Measurements from ENCODE around the gene NKX1-1.

The NKX1-1 gene

DNA sequence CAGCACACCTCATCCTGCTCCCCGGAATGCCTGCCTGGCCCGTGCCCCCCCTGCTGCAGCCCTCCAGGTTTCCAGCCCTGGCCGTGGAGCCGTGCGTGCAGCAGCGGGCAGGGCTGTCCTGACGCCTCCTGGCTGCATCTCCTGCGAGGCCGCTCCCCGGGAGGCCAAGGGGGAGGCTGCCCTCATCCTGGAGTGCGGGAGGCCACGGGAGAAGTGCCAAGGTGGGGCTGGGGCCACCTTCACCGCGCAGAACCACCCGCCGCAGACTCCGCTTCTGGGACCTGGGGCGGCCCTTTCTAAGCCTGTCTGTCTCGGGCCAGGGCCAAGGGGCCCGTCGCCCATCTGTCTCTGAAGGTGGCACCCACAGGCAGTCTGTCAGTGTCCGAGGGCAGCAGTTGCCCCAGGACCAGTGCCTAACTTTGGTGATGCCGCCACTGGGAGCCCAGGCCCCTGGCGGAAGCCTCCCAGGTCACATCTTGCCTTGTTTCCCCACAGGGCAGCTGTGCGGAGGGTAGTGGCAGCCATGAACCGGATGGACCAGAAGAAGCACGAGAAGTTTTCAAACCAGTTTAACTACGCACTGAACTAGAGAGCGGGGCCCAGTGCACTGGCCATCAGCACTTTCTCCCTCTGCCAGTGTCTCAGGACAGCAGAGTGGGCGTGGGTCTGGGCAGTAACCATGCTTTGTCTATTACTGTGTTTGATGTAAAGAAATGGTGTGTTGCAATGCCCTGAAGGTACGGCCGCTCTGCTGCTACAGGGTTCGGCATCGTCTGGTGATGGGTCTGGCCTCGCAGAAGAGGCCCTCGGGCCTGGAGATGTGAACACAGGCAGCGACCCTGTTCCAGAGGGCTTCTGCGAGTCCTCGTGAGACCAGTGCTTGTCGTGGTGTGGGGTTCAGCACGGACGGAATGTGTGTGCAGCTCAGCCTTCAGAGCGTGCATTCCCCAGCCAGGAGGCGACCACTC lies 20.6 kb downstream of the NKX1-1 start:
- DNase-seq (ENCODE audit: low spot score) = no peak

DNA sequence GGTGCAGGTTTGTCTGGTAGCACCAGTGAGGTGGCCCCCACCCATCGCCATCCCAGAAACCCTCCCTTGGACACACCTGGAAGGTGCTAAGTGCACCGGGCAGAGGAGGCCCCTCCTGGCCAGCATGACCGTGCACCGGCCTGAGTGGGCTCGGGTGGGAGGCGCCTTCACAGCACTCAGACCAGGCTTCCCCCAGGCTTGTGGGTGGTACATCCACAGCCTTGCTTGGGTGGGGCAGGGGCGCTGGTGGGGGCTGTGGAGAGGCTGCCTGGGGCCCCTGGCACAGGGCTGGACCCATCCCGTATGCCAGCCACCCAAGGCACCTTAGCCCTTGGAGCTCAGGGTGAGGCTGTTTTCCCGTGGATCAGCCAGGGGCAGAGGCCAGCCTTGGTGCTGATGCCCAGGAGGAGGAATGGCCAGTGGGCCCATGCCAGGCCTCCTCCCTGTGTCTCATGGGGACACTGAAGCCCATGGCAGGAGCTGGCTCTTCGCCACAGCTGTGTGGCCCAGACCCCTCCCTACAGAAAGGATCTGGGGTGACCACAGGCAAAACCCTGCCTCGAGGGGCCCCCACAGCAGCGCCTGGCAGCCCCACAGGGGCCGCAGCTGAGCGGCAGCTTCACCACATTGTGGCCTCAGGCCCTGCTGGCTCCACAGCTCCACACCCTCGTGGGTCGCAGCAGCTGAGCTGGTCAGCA lies 21.4 kb downstream of the NKX1-1 start:
- DNase-seq (ENCODE audit: low spot score) = no peak

GRCh38 chr4:1383728-1384591 lies 22.3 kb downstream of the NKX1-1 start:
- no peak for DNase-seq (ENCODE audit: low spot score)

- DNase-seq (ENCODE audit: low spot score) = no peak
Observed at GRCh38 chr4:1382776-1383727, 23.2 kb downstream of the NKX1-1 start.

DNA sequence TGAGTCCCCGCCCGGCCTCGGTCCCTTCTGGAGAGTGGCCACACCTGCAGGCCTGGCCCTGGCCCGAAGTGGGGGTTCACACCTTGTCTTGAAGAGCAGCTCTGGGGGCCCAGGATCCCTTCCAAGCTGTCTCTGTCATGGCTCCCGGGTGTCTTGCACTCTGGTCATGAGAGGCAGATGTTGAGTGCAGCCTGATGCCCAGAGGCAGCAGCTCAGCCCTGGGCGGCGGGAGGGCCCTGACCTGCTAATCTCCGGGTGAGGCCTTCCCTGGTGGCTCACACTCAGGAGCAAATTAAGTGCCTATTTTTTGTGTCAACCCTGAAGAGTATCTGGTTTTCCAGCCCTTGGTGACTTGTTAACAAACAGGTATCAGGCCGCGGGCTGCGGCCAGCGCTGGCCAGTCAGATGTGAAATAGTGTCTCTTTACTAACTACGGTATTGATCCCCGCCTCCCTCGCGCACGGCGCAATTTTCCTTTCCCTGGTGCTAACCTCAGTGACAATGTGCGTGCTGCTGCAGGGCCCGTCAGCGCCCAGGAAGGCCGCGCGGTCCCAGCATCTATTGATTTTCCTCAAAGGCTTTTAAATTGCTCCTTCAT lies 24.2 kb downstream of the NKX1-1 start:
- DNase-seq (ENCODE audit: low spot score) = no peak

GRCh38 chr4:1381181-1381621 lies 25.0 kb downstream of the NKX1-1 start:
- DNase-seq (ENCODE audit: low spot score) = no peak

- no peak for DNase-seq (ENCODE audit: low spot score)
Observed at GRCh38 chr4:1380368-1381151, 25.7 kb downstream of the NKX1-1 start.

GRCh38 chr4:1379801-1380331 lies 26.4 kb downstream of the NKX1-1 start:
- DNase-seq (ENCODE audit: low spot score) = no peak

GRCh38 chr4:1379351-1379781 lies 26.9 kb downstream of the NKX1-1 start:
- no peak for DNase-seq (ENCODE audit: low spot score)

- DNase-seq (ENCODE audit: low spot score) = no peak
Observed at GRCh38 chr4:1378559-1379231, 27.5 kb downstream of the NKX1-1 start.

DNA sequence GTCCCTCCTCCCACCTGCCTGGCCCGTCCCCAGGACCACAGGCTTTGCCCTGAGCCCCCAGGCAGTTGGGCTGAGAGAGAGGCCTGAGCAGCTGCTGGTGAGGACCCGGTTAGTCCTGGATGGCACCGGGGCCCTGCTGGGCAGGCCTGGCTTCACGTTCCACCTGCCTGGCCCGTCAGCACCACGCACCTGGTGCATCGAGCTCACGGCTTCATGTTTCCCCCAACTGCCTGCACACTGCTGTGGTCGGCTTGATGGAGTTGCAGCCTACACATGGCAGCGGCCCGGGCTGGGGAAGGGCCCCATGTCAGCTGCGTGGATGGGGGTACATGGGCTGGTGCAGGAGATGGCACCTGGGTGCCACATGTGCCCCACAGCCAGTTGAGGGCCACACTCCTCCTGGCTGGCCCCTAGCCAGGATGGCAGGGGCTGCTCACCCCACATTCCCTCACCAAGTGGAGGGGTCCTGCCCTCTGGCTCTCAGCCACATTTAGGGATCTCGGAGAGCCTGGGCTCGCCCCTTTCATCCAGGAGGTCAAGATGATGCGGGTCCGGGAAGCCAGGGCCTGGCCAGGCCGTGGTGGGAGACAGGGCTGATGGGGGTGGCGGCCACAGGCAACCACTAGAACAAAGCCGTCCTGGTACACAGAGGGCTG lies 28.5 kb downstream of the NKX1-1 start:
- DNase-seq (ENCODE audit: low spot score) = no peak

- DNase-seq (ENCODE audit: low spot score) = no peak
Observed at GRCh38 chr4:1376841-1377605, 29.2 kb downstream of the NKX1-1 start.

DNA sequence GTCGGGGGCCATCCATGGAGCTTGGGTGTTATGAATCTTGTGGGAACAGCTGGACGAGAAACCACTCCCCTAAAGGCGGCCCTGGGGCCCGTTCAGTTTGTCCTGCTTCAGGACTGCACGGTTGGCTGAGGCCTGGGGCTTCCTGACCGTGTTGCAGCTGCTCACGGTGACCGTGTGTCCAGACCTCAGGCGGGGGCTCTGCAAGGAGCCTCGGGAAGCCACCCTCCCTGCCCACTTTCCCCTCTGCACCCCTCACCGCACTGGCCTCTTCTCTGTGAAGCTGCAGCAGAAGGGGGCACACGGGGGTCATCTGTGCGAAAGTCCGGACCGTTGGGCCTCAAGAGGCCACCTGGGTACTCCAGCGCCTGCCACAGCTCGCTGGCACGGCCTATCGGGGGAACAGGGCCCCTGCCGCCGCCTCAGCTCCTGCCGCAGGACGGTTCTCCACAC lies 29.8 kb downstream of the NKX1-1 start:
- DNase-seq (ENCODE audit: low spot score) = no peak

DNA sequence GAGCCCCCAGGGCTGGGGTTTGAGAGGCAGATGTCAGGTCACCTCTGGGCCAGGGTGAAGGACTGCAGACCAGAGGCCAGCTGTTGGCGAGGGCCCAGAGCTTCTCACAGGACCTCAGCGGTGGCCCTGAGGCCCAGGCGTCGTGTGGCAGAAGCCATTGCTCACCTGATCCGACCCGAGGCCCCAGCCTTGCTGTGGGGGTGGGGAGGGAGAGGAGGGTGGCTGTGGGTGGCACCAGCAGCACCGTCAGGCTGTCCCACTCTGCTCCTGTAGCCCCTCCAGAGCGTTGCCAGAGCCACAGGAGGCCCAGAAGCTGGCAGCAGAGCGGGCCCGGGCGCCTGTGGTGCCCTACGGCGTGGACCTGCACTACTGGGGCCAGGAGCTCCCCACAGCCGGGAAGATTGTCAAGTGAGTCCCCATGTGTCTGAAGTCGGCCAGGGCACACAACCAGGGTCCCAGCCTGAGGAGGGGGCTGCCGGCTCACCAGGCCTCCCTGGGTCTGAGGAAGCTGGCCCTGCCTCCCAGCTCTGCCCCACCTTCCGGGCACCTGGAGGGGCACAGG lies 30.4 kb downstream of the NKX1-1 start:
- DNase-seq (ENCODE audit: low spot score) = no peak

- DNase-seq (ENCODE audit: low spot score) = no peak
Observed at GRCh38 chr4:1375051-1375721, 31.1 kb downstream of the NKX1-1 start.

GRCh38 chr4:1374706-1375045 lies 31.6 kb downstream of the NKX1-1 start:
- DNase-seq (ENCODE audit: low spot score) = no peak
